PC-3 (cell line): ENCODE results near the gene MAP1LC3B.

Source experiments
- CTCF ChIP-seq: fragments of 300-600 bp; sonication (generic); conservative IDR thresholded peaks from 2 replicates; pipeline ENCODE4 v1.5.1; 2017; ENCODE audit warnings: antibody characterized with exemption, low read depth, mild to moderate bottlenecking, low read length
- EZH2phosphoT487 ChIP-seq: fragments of 300-600 bp; sonication (generic); IDR thresholded peaks from 2 replicates; pipeline ENCODE4 v1.6.1; 2018; ENCODE audit warnings: mild to moderate bottlenecking, antibody characterized with exemption, low read length, borderline replicate concordance

GRCh38 chr16:87383505-87384161 is 8.5 kb upstream of the MAP1LC3B start, which contains the start of gene FBXO31:
- TF ChIP-seq EZH2phosphoT487 (no peak), CTCF (no peak)
